GM12865 (cell line): ENCODE measurements around the gene PAX2.

Experiments used
- DNase-seq: peaks from one replicate; pipeline ENCODE4 v3.0.0; 2010; ENCODE audit warnings: low read depth
- H3K4me3 ChIP-seq: 2 replicates; pipeline ENCODE4 v1.5.1; 2011; ENCODE audit warnings: mild to moderate bottlenecking, low read depth, low read length, control low read depth
- CTCF ChIP-seq: IDR thresholded peaks from 2 replicates; pipeline ENCODE4 v1.5.1; 2011; ENCODE audit warnings: low read length, control low read depth, low read depth, inconsistent platforms; ENCODE audit not compliant: insufficient read depth; ENCODE audit errors: missing control alignments

The PAX2 gene

GRCh38 chr10:100864036-100864885 lies 118.9 kb downstream of the PAX2 start:
- TF ChIP-seq CTCF: no peak
- DNase-seq: no peak
- no peak overlapping the region for H3K4me3 ChIP-seq

DNA sequence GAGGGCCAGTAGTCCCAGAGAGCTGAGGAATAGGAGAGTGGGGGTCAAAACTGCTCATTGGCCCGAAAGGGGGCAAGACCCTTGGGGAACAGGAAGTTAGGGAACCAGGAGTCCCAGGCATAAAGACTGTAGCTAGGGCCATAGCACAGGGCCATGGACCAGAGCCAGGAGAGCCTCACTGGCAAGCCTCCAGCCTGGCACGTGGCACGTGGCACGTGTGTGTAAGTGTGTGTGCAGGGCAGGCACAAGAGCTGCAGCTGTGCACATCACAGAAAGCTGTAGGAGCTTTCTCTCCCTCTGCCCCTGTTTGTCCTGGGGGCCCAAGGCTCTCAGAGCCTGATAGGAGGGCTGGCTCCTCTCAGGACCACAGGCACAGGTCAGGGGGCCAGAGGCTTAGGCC lies 119.6 kb downstream of the PAX2 start:
- no peak for DNase-seq
- TF ChIP-seq CTCF: no peak
- H3K4me3 ChIP-seq: no peak overlapping the region

DNA sequence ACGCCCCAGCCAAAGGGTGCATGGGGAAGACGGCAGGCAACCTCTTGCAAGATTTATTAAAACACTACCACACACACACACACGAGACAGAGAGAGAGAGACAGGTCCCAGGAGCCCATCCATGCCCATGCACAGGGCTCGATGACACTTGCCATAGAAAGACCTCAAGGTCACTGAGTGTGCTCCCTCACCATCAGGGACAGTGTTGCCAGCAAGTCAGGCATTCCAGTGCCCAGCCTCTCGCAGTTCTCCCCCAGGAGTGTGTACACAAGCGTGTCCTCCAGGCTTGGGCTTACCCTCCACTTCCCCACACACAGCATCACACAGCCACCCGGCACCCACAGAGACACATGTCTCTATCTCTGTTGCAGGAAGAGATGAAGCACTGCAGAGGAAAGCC lies 120.6 kb downstream of the PAX2 start:
- no peak for DNase-seq
- TF ChIP-seq CTCF: no peak
- H3K4me3 ChIP-seq: no peak overlapping the region

DNA sequence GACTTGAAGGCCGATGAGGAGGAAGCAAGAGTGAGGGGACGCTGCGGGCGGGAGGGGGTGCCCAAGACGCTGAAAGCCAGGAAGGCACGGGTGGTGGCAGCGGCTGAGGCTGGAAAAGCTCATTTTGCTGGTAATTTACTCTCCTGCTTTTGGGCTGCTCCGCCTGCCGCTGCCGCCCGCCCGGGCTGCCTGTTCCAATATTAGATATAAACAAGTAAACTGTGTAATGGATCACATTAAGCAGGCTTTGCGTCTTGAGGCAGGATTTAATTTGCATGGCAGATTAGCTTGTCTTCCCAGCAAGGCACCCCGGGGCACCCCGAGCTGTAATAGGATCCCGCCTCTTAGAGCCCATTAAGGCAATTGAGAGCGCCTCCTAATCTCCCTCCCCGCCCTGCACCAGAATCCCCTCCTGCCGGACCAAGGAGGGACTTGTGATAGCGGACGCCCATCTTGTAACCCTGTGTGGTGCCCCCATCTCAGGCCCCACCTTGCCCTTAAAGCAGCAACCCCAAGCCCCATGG lies 121.3 kb downstream of the PAX2 start:
- no peak for DNase-seq
- no peak overlapping the region for H3K4me3 ChIP-seq
- no peak for TF ChIP-seq CTCF

- TF ChIP-seq CTCF: no peak
- no peak overlapping the region for H3K4me3 ChIP-seq
- DNase-seq: no peak
Observed at GRCh38 chr10:100867261-100867963, 122.0 kb downstream of the PAX2 start.

- no peak overlapping the region for H3K4me3 ChIP-seq
- TF ChIP-seq CTCF: no peak
- DNase-seq: no peak
Observed at GRCh38 chr10:100868382-100868781, 123.0 kb downstream of the PAX2 start.
